HepG2 (cell line): ENCODE results near the gene USP14. TPM values are rescaled to one million over a fixed set of nuclear protein-coding genes. Genes with fewer than 3 reads are reported as not detected.

Experiments used
- BHLHE40 ChIP-seq: IDR thresholded peaks from 2 replicates; pipeline ENCODE4 v1.6.1; 2011; ENCODE audit warnings: low read length, improper control_type of control experiment
- FOXP1 ChIP-seq, 2 experiments: fragments of 450-650 bp in 1 of 2; IDR thresholded peaks; 2 replicates each; pipeline ENCODE4 v1.6.1; 2017 to 2018; ENCODE audit warnings: antibody characterized with exemption in 1 of 2
- IRX3 ChIP-seq: sonication (generic); formaldehyde crosslinking; IDR thresholded peaks from 2 replicates; pipeline ENCODE4 v1.8.1; 2023; ENCODE audit warnings: mild to moderate bottlenecking, low read depth, missing genetic modification reagents, borderline replicate concordance
- MED13 ChIP-seq: sonication (generic); formaldehyde crosslinking; IDR thresholded peaks from 2 replicates; pipeline ENCODE4 v1.5.0; 2020; ENCODE audit warnings: missing genetic modification reagents
- MIXL1 ChIP-seq: IDR thresholded peaks from 2 replicates; pipeline ENCODE4 v1.6.1; 2016
- MLXIP ChIP-seq: sonication (generic); formaldehyde crosslinking; IDR thresholded peaks from 2 replicates; pipeline ENCODE4 v1.9.0; 2021; ENCODE audit warnings: missing genetic modification reagents, borderline replicate concordance
- NR3C1 ChIP-seq: sonication (generic); formaldehyde crosslinking; IDR thresholded peaks from 2 replicates; pipeline ENCODE4 v1.4.0; 2020; ENCODE audit warnings: missing genetic modification reagents
- PCBP1 ChIP-seq: fragments of 200-400 bp; formaldehyde crosslinking; IDR thresholded peaks from 2 replicates; pipeline ENCODE4 v1.6.1; 2017; ENCODE audit warnings: mild to moderate bottlenecking, low read depth, low read length, borderline replicate concordance
- REL ChIP-seq: sonication (generic); formaldehyde crosslinking; conservative IDR thresholded peaks from 2 replicates; pipeline ENCODE4 v1.8.0; 2022; ENCODE audit warnings: mild to moderate bottlenecking, missing genetic modification reagents, moderate library complexity
- ZBTB38 ChIP-seq: sonication (generic); formaldehyde crosslinking; IDR thresholded peaks from 2 replicates; pipeline ENCODE4 v1.5.1; 2020; ENCODE audit warnings: mild to moderate bottlenecking, missing genetic modification reagents
- ZFP36L2 ChIP-seq: sonication (generic); formaldehyde crosslinking; IDR thresholded peaks from 2 replicates; pipeline ENCODE4 v1.4.0; 2020; ENCODE audit warnings: missing genetic modification reagents
- ZHX1 ChIP-seq: sonication (generic); formaldehyde crosslinking; IDR thresholded peaks from 2 replicates; pipeline ENCODE4 v1.8.1; 2022; ENCODE audit warnings: low read depth, mild to moderate bottlenecking, missing genetic modification reagents
- ZNF225 ChIP-seq: sonication (generic); formaldehyde crosslinking; IDR thresholded peaks from 2 replicates; pipeline ENCODE4 v1.4.0; 2020; ENCODE audit warnings: mild to moderate bottlenecking, missing genetic modification reagents
- ZNF234 ChIP-seq: sonication (generic); formaldehyde crosslinking; conservative IDR thresholded peaks from 2 replicates; pipeline ENCODE4 v1.5.1; 2020; ENCODE audit warnings: mild to moderate bottlenecking, missing genetic modification reagents
- ZNF615 ChIP-seq: sonication (generic); formaldehyde crosslinking; IDR thresholded peaks from 2 replicates; pipeline ENCODE4 v1.5.0; 2020; ENCODE audit warnings: mild to moderate bottlenecking, missing genetic modification reagents, borderline replicate concordance
- ZNF784 ChIP-seq: sonication (generic); formaldehyde crosslinking; IDR thresholded peaks from 2 replicates; pipeline ENCODE4 v1.5.1; 2020; ENCODE audit warnings: missing genetic modification reagents, mild to moderate bottlenecking, borderline replicate concordance
- ZNF790 ChIP-seq: sonication (generic); formaldehyde crosslinking; IDR thresholded peaks from 2 replicates; pipeline ENCODE4 v1.8.0; 2022; ENCODE audit warnings: missing genetic modification reagents, mild to moderate bottlenecking, borderline replicate concordance
- polyA plus RNA-seq, 8 experiments: library from polyadenylated mRNA; depleted of rRNA in 3 of 8; stranded (reverse) in 7 of 8; unstranded in 1 of 8; fragments of >200 nt; fragmentation: Illumina TruSeq in 4 of 8; extraction: Trizol in 4 of 8; gene quantifications; 2 replicates each; pipeline versions ENCODE4 v1.2.1 to v1.2.3, GENCODE V29; 2011 to 2016; ENCODE audit warnings: low read depth in 4 of 8, missing spikeins in 1 of 8, mixed read lengths in 1 of 8; ENCODE audit not compliant: insufficient read depth in 1 of 8
- total RNA-seq, 5 experiments: library from RNA; depleted of rRNA; stranded (reverse); fragments of >200 nt; fragmentation: Illumina TruSeq; extraction: Trizol; gene quantifications; 2 replicates each; pipeline ENCODE4 v1.2.3, GENCODE V29; 2016; ENCODE audit warnings: low read depth in 1 of 5
- TF ChIP-seq, protein P1 (sequence below): IDR thresholded peaks from 2 replicates; pipeline ENCODE4 v1.6.1; 2016; ENCODE audit warnings: low read depth, borderline replicate concordance
- TF ChIP-seq, protein P2 (sequence below): sonication (generic); formaldehyde crosslinking; IDR thresholded peaks from 2 replicates; pipeline ENCODE4 v1.4.0; 2020; ENCODE audit warnings: mild to moderate bottlenecking, missing genetic modification reagents
- TF ChIP-seq, protein P3 (sequence below): sonication (generic); formaldehyde crosslinking; IDR thresholded peaks from 2 replicates; pipeline ENCODE4 v1.5.1; 2020; ENCODE audit warnings: mild to moderate bottlenecking, moderate library complexity, missing genetic modification reagents

The USP14 gene
- total and polyA plus RNA-seq, 2 of the 13 experiments (the other 11 are each of a cell fraction or from before 2014, with no cell fraction given): 14.7 to 16.6 TPM

DNA sequence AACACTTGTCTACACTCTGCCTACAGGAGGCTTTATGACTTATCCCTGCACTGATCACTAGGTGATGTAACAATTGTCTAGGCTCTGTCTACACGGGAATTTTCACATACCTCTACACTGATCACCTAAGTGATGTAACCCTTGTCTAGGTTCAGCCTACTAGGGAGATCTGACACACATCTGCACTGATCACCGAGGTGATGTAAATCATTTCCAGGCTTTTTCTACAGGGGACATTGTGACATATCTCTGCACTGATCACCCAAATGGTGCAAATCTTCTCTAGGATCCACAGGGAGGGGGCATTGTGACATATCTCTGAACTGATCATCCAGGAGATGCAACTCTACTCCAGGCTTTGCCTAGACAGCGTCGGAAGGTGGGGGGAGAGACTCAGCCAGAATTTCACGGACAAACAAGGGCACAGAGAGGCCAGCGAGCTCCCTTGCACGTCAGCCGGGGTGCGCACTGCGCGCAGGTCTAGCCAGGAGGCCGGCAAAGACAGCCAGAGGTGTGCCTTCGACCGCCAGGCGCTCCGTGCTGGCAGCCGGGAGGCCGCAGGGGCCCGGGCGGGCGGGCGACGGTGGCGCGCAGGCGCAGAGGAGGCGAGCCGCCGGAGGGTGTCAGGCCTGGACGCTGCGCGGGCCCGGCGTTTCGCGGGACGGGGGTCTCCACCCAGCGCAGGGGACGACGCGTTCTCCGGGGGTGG lies 46.9 kb upstream of the USP14 start (continued):
- TF ChIP-seq MED13 (no peak), IRX3 (CRISPR knock-in tag) (peak; percentile 61; the same call in 1 of the 2 replicates), ZNF225 (CRISPR knock-in tag) (no peak), ZHX1 (CRISPR knock-in tag) (no peak), ZNF234 (no peak; the same call in 1 of the 2 replicates), REL (CRISPR knock-in tag) (no peak; the same call in 1 of the 2 replicates), PCBP1 (no peak), ZNF790 (peak; percentile 53; the same call in 1 of the 2 replicates), MIXL1 (no peak), BHLHE40 (no peak), ZNF615 (CRISPR knock-in tag) (no peak), FOXP1 (IDR thresholded peaks at IDR 0.05) (no peak), FOXP1 (CRISPR knock-in tag; IDR thresholded peaks at IDR 0.05) (no peak), MLXIP (CRISPR knock-in tag) (no peak), NR3C1 (CRISPR knock-in tag) (no peak), ZBTB38 (CRISPR knock-in tag) (peak; percentile 85), ZFP36L2 (CRISPR knock-in tag) (no peak), ZNF784 (peak; percentile 39; the same call in 1 of the 2 replicates)
- TF ChIP-seq, protein P1, sequence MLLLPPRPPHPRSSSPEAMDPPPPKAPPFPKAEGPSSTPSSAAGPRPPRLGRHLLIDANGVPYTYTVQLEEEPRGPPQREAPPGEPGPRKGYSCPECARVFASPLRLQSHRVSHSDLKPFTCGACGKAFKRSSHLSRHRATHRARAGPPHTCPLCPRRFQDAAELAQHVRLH (CRISPR knock-in tag): no peak; the same call in 1 of the 2 replicates
- TF ChIP-seq, protein P2, sequence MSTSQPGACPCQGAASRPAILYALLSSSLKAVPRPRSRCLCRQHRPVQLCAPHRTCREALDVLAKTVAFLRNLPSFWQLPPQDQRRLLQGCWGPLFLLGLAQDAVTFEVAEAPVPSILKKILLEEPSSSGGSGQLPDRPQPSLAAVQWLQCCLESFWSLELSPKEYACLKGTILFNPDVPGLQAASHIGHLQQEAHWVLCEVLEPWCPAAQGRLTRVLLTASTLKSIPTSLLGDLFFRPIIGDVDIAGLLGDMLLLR (CRISPR knock-in tag): peak; percentile 78; the same call in 1 of the 2 replicates
- TF ChIP-seq, protein P3, sequence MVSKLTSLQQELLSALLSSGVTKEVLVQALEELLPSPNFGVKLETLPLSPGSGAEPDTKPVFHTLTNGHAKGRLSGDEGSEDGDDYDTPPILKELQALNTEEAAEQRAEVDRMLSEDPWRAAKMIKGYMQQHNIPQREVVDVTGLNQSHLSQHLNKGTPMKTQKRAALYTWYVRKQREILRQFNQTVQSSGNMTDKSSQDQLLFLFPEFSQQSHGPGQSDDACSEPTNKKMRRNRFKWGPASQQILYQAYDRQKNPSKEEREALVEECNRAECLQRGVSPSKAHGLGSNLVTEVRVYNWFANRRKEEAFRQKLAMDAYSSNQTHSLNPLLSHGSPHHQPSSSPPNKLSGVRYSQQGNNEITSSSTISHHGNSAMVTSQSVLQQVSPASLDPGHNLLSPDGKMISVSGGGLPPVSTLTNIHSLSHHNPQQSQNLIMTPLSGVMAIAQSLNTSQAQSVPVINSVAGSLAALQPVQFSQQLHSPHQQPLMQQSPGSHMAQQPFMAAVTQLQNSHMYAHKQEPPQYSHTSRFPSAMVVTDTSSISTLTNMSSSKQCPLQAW (CRISPR knock-in tag): no peak
